ENCODE results near the gene SPNS2. TPM values are rescaled to one million over a fixed set of nuclear protein-coding genes. Genes with fewer than 3 reads are reported as not detected.

SPNS2 gene
- total and polyA plus RNA-seq, 2 experiments from 2014 or later = 0.29 TPM; not detected in 1

- no peak for TF ChIP-seq EZH2phosphoT487 (IDR thresholded peaks at IDR 0.05; ENCODE audit: insufficient read depth, low read depth)
- TF ChIP-seq EZH2 (IDR thresholded peaks at IDR 0.05; ENCODE audit: insufficient read depth, poor library complexity, severe bottlenecking) = no peak
- H3K4me2 ChIP-seq (ENCODE audit: unreplicated experiment) = no peak overlapping the region
- H3K79me2 ChIP-seq (ENCODE audit: insufficient read depth) = no peaks in the 10 kb centered on the region
- H3K36me3 ChIP-seq (ENCODE audit: low read depth) = no peaks in the 10 kb centered on the region
- H3K4me1 ChIP-seq (ENCODE audit: insufficient read depth) = no peaks in the 10 kb centered on the region
- peaks cover 10% of the 10 kb centered on the region for H3K27me3 ChIP-seq (replicated peaks; ENCODE audit: insufficient read depth)
- in situ Hi-C loops (cut with MboI) = no loop called here
- no peak overlapping the region for H3K4me3 ChIP-seq
- no peaks in the 10 kb centered on the region for H4K20me1 ChIP-seq (ENCODE audit: insufficient read depth)
- H3K9me2 ChIP-seq (ENCODE audit: insufficient read depth) = no peaks in the 10 kb centered on the region
- H2AFZ ChIP-seq = no peak overlapping the region
- 54 to 64% methylated on average over 13 to 16 of the region's 16 CpGs for WGBS, 2 experiments (ENCODE audit: low coverage in 1 of 2, low lambda C conversion rate in 2 of 2, missing lambda C conversion rate in 2 of 2)
- no peaks in the 10 kb centered on the region for H3K9me3 ChIP-seq (ENCODE audit: low read depth)
- no peak overlapping the region for H3K27ac ChIP-seq
- no peaks in the 10 kb centered on the region for H3F3A ChIP-seq (ENCODE audit: insufficient read depth)
- DNase-seq = no peak
- H3K9ac ChIP-seq = no peak overlapping the region
These were observed 16.2 kb upstream of the SPNS2 start for GRCh38 chr17:4482338-4483011.

GRCh38 chr17:4483012-4483840 is 15.5 kb upstream of the SPNS2 start:
- in situ Hi-C loops (cut with MboI) = no loop called here

GRCh38 chr17:4485676-4486646 is 12.7 kb upstream of the SPNS2 start:
- Histone ChIP-seq H3K4me3 (no peak overlapping the region), H3K9me2 (ENCODE audit: insufficient read depth) (no peaks in the 10 kb centered on the region), H4K20me1 (ENCODE audit: insufficient read depth) (no peaks in the 10 kb centered on the region), H3K27me3 (replicated peaks; ENCODE audit: insufficient read depth) (peaks cover 6% of the 10 kb centered on the region), H3K4me1 (ENCODE audit: insufficient read depth) (no peaks in the 10 kb centered on the region), H3K36me3 (ENCODE audit: low read depth) (no peaks in the 10 kb centered on the region), H3K27ac (no peak overlapping the region), H3K79me2 (ENCODE audit: insufficient read depth) (no peaks in the 10 kb centered on the region), H3K9ac (no peak overlapping the region), H3K9me3 (ENCODE audit: low read depth) (no peaks in the 10 kb centered on the region), H2AFZ (no peak overlapping the region), H3F3A (ENCODE audit: insufficient read depth) (no peaks in the 10 kb centered on the region), H3K4me2 (ENCODE audit: unreplicated experiment) (no peak overlapping the region)
- no peak for DNase-seq
- in situ Hi-C loops (cut with MboI) = no loop called here
- TF ChIP-seq EZH2 (IDR thresholded peaks at IDR 0.05; ENCODE audit: insufficient read depth, poor library complexity, severe bottlenecking) (no peak), EZH2phosphoT487 (IDR thresholded peaks at IDR 0.05; ENCODE audit: insufficient read depth, low read depth) (no peak)
- whole genome bisulfite sequencing, 2 experiments (ENCODE audit: low coverage in 1 of 2, low lambda C conversion rate in 2 of 2, missing lambda C conversion rate in 2 of 2) = 76 to 80% methylated on average over 29 to 31 of the region's 31 CpGs

More at GRCh38 chr17:4483012-4483840, 15.5 kb upstream of the SPNS2 start:
- Histone ChIP-seq H3K4me3 (no peak overlapping the region), H3K79me2 (ENCODE audit: insufficient read depth) (no peaks in the 10 kb centered on the region), H3K36me3 (ENCODE audit: low read depth) (no peaks in the 10 kb centered on the region), H3K27me3 (replicated peaks; ENCODE audit: insufficient read depth) (peaks cover 10% of the 10 kb centered on the region), H3K4me2 (ENCODE audit: unreplicated experiment) (no peak overlapping the region), H3K9me2 (ENCODE audit: insufficient read depth) (no peaks in the 10 kb centered on the region), H3K9me3 (ENCODE audit: low read depth) (no peaks in the 10 kb centered on the region), H3K27ac (no peak overlapping the region), H3K9ac (no peak overlapping the region), H3K4me1 (ENCODE audit: insufficient read depth) (no peaks in the 10 kb centered on the region), H3F3A (ENCODE audit: insufficient read depth) (no peaks in the 10 kb centered on the region), H4K20me1 (ENCODE audit: insufficient read depth) (no peaks in the 10 kb centered on the region), H2AFZ (no peak overlapping the region)
- TF ChIP-seq EZH2phosphoT487 (IDR thresholded peaks at IDR 0.05; ENCODE audit: insufficient read depth, low read depth) (no peak), EZH2 (IDR thresholded peaks at IDR 0.05; ENCODE audit: insufficient read depth, poor library complexity, severe bottlenecking) (no peak)
- no peak for DNase-seq
- 23 to 26% methylated on average over 11 to 13 of the region's 13 CpGs for WGBS, 2 experiments (ENCODE audit: low coverage in 1 of 2, low lambda C conversion rate in 2 of 2, missing lambda C conversion rate in 2 of 2)

- Histone ChIP-seq H3K36me3 (ENCODE audit: low read depth) (no peaks in the 10 kb centered on the region), H3K79me2 (ENCODE audit: insufficient read depth) (no peaks in the 10 kb centered on the region), H2AFZ (no peak overlapping the region), H3K9ac (no peak overlapping the region), H3K4me3 (no peak overlapping the region), H3F3A (ENCODE audit: insufficient read depth) (no peaks in the 10 kb centered on the region), H4K20me1 (ENCODE audit: insufficient read depth) (no peaks in the 10 kb centered on the region), H3K27ac (no peak overlapping the region), H3K27me3 (replicated peaks; ENCODE audit: insufficient read depth) (peaks cover 11% of the 10 kb centered on the region), H3K9me2 (ENCODE audit: insufficient read depth) (no peaks in the 10 kb centered on the region), H3K4me2 (ENCODE audit: unreplicated experiment) (no peak overlapping the region), H3K9me3 (ENCODE audit: low read depth) (no peaks in the 10 kb centered on the region), H3K4me1 (ENCODE audit: insufficient read depth) (no peaks in the 10 kb centered on the region)
- no peak for DNase-seq
- in situ Hi-C loops (cut with MboI) = no loop called here
- TF ChIP-seq EZH2 (IDR thresholded peaks at IDR 0.05; ENCODE audit: insufficient read depth, poor library complexity, severe bottlenecking) (no peak), EZH2phosphoT487 (IDR thresholded peaks at IDR 0.05; ENCODE audit: insufficient read depth, low read depth) (no peak)
- 70 to 71% methylated on average over 8 of the region's 8 CpGs for WGBS, 2 experiments (ENCODE audit: low coverage in 1 of 2, low lambda C conversion rate in 2 of 2, missing lambda C conversion rate in 2 of 2)
These were observed 11.4 kb upstream of the SPNS2 start for GRCh38 chr17:4487296-4487695.

Data from GM23248 (cell line).